NCI-H2107 (cell line): ENCODE data around the gene ATP2B2.

Experiments
- DNase-seq: peaks from one replicate; lab custom pipeline; 2025; lab: John Stamatoyannopoulos, UW

ATP2B2 gene

DNA sequence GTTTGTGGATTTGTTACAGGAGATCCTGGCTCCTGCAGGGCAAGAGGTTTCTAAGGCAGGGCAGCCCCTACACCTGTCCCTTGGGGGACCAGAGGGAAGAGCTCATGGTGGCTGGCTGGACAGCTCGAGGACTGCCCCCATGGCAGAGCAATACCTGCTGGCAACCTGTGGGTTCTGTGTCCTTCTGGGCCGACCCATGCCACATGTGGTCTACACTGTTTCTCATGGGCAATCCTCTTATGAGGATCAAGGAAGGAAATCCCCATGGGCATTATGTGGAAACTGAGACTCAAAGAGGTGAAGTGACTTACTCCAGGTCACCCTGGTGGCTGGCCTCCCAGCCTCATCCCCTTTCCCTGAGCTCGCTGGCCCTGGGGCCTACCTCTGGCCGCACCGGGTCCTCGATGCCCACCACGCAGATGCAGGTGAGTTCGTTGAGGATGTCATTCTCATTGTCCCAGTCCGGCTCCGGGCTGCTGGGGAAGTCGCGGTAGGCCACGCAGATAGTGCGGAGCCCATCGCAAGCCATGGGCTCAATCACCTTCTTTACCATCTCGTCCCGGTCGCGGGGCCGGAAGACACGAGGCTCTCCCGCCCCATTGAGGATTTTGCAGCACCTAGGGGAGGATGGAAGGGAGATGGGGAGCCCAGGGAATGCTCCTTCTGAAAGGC lies 146.9 kb downstream of the ATP2B2 start:
- no peak for DNase-seq

DNA sequence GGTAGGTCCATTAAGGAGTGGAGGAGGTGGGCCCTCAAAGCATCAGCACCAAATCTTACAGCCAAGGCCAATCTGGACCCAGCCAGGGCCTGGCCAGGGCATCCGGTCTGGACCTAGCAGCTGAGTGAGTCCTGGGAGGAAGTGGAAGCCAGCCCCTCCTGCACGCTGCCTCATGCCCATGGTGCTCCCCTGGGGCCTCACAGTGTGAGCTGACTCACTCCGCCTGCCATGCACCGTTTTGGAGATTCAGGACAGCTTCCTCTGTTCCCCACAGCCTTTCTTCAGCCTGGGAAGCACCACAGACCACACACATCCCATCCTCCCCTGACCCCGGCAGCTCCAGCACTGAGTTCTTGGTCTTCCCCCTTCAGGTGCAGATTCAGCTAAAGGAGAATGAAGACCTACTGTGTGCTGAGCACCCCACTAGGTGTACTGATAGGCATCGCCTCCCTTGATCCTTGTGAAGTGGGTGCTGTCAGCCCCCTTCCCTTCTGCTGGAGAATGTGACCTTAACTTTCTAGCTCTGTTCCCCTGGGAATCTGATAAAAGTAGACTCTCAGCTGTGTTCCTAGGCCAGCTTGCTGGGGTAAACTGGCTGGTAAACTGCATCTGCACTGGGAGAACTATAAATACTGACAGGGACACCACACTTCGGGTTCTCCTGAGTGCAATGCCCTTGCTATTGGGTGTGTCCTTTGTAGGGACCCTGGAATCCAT lies 147.6 kb downstream of the ATP2B2 start:
- DNase-seq, result no peak

DNA sequence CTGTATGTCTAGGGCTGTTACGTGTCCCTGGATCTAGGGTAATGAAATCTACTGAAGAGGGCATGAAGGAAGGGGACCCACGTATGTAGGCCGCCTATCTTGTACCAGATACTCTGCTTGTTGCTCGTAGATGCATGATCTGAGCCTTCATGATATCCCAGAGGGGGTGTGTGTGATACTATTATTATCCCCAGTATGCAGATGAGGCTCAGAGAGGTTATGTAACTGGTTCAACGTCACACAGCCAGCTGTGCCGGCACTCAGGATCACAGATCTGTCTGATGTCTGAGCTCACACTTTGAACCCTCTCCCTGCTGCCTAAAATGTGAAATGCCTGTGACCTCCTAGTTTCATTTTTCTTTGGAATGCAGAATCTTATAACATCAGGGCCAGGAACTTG lies 148.3 kb downstream of the ATP2B2 start:
- DNase-seq, result no peak

DNA sequence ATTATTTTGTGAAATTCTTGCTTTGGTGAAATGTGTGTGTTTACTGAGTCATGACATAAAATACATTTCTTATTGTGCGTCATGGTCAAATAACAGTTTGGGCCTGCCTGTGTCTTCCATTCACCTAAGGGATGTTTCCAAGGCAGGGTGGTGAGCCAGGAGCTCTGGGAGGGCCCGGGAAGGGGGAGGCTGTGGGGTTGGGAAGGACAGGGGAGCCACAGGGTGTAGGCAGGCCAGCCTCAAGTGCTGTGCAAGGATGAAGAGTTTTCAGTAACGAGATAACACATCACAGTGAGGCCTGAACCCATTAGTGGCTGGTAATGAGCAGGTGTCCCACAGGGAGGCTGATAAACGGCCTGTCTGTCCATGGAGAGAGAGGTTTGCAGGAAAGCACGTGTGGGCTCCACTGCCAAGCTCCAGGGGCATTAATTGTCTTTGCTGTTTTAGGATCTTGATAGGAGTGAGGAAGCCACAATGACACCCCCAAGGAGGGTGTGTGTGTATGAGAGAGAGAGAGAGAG lies 148.9 kb downstream of the ATP2B2 start:
- DNase-seq, result no peak

DNA sequence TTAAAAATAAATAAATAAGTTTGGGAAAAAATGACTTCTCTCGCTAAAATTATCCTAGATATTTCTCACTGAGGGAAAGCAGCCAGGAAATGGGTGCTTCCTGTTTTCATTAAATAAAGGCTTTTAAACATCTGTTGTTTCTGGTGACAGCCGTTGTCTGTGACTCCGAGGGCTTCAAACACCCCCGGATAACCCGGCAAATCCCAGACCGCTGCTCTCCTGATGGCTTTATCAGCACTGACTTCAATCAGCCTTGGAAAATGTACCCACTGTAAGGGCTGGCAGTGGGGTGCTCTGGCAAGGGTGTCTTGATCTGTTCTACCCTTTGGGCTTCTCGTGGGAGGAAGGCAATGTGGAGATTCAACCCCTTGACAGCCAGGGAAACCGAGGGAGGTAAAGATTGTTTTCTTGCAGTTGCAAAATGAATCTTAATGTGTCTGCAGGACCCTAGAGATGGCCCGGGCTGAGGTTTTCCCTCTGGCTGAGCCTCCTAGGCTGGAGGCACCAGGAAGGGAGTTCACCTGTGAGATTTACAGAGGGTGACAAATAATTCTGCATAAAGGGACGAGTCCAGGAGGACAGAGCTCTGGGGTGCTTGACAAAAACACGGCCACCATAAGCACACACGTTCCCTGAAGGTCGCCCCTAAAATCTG lies 150.9 kb downstream of the ATP2B2 start:
- no peak for DNase-seq

DNA sequence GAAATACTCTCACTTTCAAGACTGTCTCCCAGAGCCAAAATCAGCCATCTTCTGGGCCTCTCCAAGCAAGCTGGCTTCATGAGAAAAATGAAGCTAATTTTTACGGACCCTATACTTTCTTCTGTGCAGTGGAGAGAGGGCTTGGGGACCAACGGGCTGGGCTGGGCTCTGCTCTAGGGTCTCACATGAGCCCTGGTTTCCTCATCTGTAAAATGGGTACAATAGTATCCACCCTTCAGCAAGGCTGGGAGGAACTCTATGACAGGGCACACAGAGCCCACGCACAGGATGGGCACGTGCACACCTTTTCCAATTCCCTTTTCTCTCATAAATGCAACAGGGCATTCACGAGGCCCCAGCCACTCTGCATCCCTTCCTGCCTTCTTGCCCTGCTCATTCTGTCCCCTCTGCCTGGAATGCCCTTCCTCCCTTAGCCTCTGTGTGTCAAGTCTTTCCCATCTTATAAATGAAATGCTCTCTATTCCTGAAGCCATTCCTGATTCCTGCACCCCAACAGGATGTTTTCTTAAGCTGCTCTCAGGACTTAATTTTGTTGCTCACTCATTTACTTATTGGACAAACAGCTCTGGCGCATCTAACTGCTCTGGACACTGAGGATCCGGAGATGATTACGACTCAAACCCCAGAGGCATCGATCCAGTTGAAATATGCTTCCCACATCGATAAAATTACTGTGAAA lies 151.6 kb downstream of the ATP2B2 start:
- no peak for DNase-seq

DNA sequence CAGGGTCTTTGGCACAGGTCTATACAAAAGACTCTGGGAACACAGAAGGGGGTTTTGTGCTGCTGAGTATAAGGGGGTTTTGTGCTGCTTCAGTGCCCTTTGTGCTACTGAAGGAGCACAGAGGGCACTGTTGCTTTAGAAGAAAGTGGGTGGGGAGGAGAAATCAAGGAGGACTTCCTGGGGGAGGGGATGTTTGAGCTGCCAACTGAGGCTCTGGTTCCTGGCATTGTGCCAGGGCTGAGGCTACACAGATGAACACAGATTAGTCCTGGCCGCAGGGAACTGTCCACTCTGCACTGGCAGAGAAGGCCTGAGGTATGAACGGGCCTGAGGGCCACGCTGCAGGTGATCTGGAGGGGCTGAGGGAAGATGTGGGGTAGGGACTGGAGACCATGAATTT lies 152.2 kb downstream of the ATP2B2 start:
- no peak for DNase-seq

DNA sequence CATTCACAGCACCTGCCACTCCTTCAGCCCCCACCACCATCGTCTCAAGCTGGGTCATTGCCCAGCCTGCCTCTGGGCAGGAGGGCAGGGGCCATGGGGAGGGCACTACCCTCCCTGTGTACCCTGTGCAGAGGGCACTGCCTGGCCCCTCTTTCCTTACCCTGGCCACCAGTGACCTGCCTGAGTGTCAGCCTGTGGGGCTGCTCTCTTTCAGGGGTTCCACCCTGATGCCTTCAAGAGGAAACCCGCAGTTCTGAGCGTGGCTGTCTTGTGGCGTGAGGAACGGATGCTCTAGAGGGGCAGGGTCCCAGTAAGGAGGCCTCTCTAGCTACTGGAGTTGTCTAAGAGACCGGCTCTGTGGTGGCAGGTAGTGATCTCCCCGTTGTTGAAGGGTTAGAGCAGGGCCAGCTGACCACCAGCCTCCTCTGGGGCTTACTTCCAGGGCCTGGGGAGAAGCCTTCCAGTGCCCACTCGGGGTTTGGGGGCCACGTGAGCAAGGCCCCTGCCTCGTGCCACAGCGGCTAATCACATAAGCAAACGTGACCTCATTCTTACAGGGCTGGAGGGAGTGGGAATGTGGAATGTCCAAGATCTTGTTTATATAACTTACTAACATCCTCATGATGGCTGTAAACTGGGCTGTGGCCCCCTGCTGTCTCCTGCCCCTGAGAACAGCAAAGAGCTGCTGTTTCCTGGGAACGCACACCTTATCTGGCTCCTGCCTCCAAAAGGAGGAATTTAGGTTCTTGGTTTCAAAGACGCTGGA lies 153.1 kb downstream of the ATP2B2 start:
- DNase-seq, result no peak

DNA sequence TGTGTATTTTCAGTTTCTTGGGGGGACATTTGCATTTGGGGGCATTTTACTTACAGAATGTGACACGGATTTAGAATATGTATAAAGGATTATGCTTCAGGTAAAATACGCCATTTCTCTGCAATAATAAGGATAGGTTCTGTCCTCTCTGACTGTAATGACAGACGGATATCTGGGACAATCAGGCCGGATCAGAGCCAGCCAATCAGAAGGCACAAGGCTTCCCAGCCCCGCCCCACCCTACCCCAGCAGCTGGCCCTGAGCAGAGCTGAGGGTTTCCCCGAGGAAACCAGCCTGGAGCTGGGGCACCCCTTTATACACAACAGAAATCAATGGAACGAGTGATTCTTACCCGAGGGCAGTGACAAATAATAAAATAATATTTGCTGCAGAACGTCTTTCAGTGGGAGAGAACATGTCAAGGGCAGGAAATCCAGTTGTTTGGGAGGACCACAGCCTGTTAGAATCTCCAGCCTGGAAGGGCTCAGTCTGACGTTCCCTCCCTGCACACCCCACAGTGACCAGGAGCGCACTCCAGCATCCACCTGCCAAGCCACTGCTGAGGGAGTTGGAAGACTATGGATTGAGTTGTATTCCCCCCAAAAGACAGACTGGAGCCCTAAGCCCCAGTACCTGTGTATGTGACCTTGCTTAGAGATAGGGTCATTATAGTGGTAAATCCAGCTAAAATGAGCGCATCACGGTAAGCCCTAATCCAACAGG lies 154.2 kb downstream of the ATP2B2 start:
- no peak for DNase-seq

DNA sequence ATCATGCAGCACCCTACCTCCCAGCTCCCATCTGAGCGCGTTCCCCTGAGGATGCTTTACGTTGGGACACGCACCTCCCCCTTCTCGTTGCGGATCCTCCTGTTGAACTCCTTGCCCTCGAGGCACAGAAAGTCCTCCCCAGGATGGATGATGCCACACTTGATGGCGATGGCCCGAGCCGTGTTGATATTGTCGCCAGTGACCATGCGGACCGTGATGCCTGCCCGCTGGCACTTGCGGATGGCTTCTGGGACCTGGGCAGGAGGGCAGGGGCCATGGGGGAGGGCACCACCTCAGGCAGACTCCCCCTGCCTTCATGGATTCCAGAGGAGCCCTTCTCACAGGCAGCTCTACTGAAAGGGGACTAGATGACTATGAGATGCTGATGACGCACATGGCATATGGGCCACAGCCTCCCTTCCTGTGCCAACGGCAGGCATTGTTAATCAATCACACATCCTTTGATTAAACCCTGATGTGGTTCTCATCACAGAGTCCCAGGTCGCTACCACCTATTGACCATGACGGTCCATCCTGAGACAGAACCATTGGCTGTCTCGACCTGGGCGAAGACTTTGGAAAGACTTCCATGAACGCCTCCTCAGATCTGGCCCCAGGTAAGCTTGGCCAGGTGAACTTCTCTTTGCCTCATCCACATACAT lies 154.9 kb downstream of the ATP2B2 start:
- DNase-seq, result no peak

DNA sequence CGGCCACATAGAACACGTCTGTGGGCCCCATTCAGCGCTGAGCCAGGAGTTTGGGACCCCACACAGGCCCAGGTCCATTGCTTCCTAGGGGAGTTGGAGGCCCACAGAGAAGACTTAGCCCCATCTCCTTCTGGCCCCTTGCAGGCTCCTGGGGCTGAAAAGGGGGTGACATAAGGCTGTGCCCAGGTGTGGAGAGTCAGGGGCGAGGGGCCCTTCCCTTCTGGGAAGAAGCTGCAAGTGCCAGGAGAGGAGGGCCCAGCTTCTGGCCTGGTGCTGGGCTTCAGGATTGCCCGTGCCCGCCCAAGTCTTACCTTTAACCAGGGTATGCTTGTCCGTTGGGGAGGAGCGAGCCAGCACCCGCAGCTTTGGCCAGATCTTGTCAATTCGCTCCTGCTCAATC lies 155.6 kb downstream of the ATP2B2 start:
- DNase-seq, result no peak

DNA sequence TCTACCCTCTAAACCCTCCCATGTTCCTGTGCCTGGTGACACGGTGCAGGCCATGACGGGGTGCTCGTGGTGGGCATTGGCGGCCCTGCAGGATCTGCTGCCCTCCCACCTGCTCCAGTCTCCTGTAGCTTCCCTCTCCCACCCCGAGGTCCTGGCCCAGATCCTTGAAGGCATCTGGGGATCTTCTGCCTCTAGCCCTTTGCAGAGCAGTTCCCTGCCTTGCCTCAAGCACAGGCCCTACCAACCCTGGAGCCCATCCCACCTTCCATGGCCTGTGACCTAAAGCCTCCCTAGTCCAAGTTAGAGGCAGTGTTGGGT lies 157.0 kb downstream of the ATP2B2 start:
- DNase-seq, result no peak

DNA sequence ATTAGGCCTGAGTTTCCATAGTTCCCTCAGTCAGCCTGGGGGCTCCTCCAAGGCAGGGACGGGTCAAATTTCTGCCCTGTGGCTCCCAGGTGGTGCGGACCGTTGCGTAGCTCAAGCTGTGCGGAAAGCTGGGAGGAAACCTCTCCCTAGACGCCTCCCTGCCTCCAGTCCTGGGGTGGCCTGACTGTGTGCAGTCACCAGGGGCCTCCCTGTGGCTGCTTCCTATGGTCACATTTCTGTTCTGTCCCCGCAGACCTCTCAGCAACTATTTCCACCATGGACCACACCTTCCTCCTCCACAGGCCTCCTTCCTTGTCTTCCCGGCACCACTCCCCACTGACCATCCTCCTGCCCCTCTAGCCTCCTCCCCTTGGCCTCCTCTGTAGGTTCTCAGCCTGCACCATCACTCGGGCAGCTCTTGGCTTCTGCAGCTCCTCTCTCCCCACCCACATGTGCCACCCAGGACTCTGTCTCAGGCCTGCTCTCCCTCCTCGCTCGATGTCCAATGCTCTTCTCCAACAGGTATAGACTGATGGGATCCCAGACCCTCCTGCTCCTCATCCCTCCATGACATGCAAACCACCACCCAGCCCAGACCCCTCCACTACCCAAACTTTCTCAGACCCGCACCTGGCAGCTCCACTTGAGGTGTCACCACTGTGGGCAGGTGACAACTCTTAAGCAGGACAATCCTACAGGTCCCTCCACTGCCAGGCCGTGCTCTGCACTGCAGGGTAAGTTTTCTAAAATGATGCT lies 157.6 kb downstream of the ATP2B2 start:
- no peak for DNase-seq

DNA sequence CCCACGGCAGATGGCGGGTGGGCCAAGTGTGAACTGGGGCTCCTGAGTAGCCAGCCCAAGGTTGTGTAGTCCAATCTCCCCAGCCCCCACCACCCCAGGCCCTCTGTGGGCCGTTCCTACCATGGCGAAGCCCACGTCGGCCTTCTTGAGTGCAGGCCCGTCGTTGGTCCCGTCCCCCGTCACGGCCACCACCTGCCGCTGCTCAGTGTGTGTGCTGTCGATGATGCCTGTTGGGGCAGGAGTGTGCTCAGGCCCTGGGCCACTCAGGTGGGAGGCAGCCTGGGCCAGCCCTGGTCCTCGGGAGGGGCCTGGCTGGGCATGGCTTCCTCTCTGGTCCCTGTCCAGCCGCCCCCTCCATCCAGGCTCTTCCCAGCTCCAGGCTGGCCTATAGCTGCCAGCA lies 159.5 kb downstream of the ATP2B2 start:
- DNase-seq, result no peak

DNA sequence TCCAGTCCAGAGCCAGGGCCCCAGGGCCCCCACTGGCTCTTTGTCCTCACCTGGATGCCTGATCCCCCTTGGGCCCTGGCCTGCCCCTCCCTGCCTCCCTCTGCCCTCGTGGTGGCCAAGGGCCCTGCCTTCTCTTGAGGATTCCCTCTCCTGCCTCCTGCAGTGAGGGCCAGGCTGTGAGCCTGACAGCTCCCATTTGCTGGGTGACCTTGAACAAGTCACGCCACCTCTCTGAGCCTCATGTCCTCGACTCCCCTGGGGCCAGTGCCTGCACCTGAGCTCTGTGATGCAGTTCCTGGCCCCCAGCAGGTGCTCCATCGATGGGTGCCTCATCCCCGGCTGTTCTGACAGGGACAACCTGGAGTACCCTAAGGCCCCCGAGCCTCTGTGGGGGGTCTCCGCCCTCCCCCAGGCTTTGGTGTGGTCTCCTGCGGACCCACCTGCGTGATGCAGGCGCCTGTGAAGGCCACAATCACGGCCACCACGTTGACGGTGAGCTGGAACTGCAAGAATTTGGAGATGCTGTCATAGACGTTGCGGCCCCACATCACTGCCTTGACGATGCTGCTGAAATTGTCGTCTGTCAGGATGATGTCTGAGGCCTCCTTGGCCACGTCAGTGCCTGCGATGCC lies 160.3 kb downstream of the ATP2B2 start:
- no peak for DNase-seq

DNA sequence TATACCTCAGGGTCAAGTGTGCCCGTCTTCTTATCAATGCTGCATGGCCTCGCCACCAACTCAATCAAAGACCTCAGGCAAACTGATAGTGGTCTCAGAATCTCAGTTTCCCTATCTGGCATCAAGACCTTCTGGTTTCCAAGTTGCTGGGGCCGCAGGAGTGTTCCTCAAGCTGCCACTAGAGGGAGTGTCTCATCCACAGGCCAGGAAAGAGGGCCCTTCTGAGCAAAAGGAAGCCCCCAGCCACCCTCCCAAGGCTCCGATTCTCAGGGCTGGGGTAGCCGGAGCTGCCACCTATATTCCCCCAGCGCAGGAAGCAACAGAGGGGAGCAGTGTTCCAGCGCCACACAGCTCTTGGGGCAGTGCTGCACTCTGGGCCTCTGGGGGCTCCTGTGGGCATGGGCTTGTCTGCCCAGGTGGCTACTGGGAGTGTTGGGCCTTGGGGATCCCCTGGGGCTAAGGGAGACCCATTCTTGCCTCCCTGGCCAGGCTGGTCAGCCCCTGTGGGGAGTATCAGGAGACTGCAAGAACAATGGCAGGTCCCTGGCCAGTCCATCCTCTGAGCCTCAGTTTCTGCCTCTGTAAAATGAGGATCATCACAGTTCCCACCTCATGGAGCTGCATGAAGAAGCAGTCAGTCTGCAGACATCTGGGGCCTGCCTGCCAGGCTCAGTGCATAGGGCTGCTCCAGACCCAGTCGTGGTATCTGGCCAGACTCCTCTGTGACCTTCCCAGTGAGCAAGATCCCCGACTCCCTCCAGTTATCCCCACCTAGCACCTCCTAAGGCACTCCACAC lies 161.0 kb downstream of the ATP2B2 start:
- DNase-seq, result no peak

DNA sequence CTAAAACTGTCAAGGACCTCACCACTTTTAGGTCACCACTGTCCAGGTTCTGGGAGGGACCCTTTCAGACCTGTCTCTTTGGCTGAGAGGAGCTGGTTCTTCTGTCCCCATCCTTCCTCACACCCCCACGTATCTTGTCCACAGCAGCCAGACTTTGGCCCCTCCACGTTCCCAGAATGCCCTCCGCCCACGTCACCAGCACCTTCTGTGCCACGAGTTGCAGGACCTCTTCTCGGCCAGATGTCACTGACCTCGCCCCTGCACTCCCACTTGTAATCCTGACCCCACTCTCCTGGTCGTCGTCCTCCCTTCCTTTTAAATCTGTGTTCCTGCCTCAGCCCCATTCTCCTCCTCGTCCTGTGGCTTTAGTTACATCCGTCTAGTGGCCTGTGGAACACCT lies 161.9 kb downstream of the ATP2B2 start:
- no peak for DNase-seq

DNA sequence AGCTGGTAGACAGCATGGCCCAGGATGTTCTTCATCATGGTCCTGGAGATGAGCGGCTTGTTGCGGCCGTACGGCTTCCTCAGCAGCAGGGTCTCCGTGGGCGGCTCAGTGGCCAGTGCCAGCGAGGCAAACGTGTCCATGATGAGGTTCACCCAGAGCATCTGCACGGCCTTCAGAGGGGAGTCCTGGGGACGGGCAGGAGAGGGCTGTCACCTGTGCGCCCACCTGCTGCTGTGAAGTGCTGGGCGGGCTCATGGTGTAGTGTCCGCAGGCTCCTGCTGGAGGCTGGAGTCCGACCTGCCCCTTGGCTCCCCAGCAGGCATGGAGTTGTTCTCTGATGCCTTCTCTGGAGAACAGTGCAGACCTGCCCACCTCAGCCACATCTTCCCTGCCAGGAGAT lies 162.6 kb downstream of the ATP2B2 start:
- no peak for DNase-seq
